ENCODE data around the gene NGF.

Gene NGF

GRCh38 chr1:115308969-115309368 lies 29.1 kb downstream of the NGF start:
- no peak for DNase-seq

- no peak for DNase-seq
Observed at GRCh38 chr1:115307661-115308060, 30.4 kb downstream of the NGF start.

- no peak for DNase-seq
Observed at GRCh38 chr1:115306146-115306545, 31.9 kb downstream of the NGF start.

GRCh38 chr1:115303364-115303763 lies 34.7 kb downstream of the NGF start:
- no peak for DNase-seq

- no peak for DNase-seq
Observed at GRCh38 chr1:115302390-115302961, 35.6 kb downstream of the NGF start.

- DNase-seq = no peak
Observed at GRCh38 chr1:115301438-115302020, 36.5 kb downstream of the NGF start.

GRCh38 chr1:115300087-115300876 lies 37.8 kb downstream of the NGF start:
- no peak for DNase-seq

GRCh38 chr1:115299266-115299665 lies 38.8 kb downstream of the NGF start:
- DNase-seq = no peak

GRCh38 chr1:115296981-115297380 lies 41.1 kb downstream of the NGF start:
- DNase-seq = no peak

GRCh38 chr1:115295904-115296696 lies 41.9 kb downstream of the NGF start:
- DNase-seq = no peak

GRCh38 chr1:115293899-115294298 lies 44.1 kb downstream of the NGF start:
- DNase-seq = no peak

- no peak for DNase-seq
Observed at GRCh38 chr1:115293006-115293405, 45.0 kb downstream of the NGF start.

- no peak for DNase-seq
Observed at GRCh38 chr1:115291741-115292140, 46.3 kb downstream of the NGF start.

GRCh38 chr1:115289940-115290339 lies 48.1 kb downstream of the NGF start:
- DNase-seq = no peak

- DNase-seq = no peak
Observed at GRCh38 chr1:115288591-115289198, 49.4 kb downstream of the NGF start.

GRCh38 chr1:115286431-115287205 lies 51.4 kb downstream of the NGF start:
- no peak for DNase-seq

- DNase-seq = no peak
Observed at GRCh38 chr1:115284209-115284608, 53.8 kb downstream of the NGF start.

- no peak for DNase-seq
Observed at GRCh38 chr1:115283681-115284146, 54.3 kb downstream of the NGF start.

GRCh38 chr1:115283249-115283648 lies 54.8 kb downstream of the NGF start:
- DNase-seq = no peak

- no peak for DNase-seq
Observed at GRCh38 chr1:115282807-115283208, 55.2 kb downstream of the NGF start.

GRCh38 chr1:115281143-115281542 lies 56.9 kb downstream of the NGF start:
- DNase-seq = no peak

GRCh38 chr1:115280064-115280463 lies 58.0 kb downstream of the NGF start:
- DNase-seq = no peak

Data from stimulated activated CD4-positive, alpha-beta T cell treated with anti-CD3 and anti-CD28 coated beads, Interleukin-4, amount 100 ng/mL, for 4 hours (primary cell).